LHCN-M2 (cell line): ENCODE data around the gene EVI5L. TPM values are rescaled to one million over a fixed set of nuclear protein-coding genes. Genes with fewer than 3 reads are reported as not detected.
"Not testable (repeated sequence)": the region's sequence is repeated elsewhere in the genome, so short reads cannot be mapped to it uniquely, and the experiment has no call there.

ENCODE experiments used
- DNase-seq: peaks from one replicate; pipeline ENCODE4 v3.0.0-alpha.2; 2012; ENCODE audit warnings: low read depth
- polyA plus RNA-seq: library from polyadenylated mRNA; unstranded; fragments of >200 nt; gene quantifications from one replicate; pipeline ENCODE4 v1.2.1, GENCODE V29; 2012; ENCODE audit warnings: missing spikeins
- total RNA-seq: library from RNA; depleted of rRNA; stranded (reverse); fragments of >200 nt; gene quantifications from 2 replicates; pipeline ENCODE4 v1.2.3, GENCODE V29; 2014; rRNA removed

EVI5L gene
- 19.5 and 21.5 TPM in 2 replicates for total RNA-seq
- 25.1 TPM for polyA plus RNA-seq

DNA sequence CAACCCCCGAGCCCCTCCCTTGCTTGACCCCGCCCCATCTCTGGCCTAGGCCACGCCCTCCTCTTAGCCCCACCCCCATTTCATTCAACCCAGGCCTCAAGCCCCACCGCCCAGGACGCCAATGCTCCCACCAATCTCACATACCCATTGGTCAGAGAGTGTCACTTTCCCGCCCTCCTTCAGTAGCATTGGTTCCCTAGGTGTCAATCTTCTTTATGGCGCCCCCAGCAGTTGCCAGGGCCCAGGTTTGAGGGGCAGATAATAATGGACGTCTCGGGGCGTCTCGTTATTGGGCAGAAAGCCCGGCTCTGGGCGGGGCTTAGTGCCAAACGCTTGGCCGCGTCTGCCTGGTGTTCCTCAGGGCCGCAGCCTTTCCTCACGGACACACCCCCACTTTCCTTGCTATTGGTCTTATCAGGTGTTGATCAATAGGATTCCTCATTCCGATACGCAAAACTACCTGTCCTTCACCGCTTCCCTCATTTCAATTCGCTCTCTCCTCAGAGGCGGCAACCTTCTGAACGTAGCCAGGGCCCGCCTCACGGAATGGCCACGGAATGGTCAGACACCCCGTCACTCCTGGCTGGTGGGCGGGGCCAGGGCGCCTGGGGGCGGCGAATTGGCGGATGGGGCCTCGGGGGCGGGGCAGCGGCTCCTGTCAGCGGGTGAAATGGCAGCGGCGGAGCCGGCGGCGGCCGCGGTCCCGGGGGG, at the start of gene EVI5L:
Gene EVI5L, plus strand, starts transcription at position 658 of the 711 bp plus-strand sequence. CDS start 16,325 bp downstream, outside the sequence.
- DNase-seq = peak; percentile 100

DNA sequence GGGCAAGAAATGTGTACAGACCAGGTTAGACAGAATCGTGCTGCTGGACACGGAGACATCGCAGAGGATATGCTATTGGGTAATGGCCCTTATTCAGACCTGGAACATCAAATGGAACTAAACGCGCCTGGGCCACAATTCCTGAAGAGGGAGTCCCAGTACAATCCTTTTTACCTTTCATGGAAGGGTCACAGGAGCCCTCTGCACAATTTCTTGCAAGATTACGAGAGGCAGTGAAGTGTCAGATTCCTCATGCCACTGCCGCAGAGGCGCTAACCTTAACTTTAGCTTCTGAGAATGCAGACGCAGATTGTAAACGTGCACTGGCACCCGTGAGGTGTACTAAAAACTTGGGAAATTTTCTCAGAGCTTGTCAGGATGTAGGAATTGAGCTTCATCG, 48.9 kb upstream of the EVI5L start:
- DNase-seq = no peak

DNA sequence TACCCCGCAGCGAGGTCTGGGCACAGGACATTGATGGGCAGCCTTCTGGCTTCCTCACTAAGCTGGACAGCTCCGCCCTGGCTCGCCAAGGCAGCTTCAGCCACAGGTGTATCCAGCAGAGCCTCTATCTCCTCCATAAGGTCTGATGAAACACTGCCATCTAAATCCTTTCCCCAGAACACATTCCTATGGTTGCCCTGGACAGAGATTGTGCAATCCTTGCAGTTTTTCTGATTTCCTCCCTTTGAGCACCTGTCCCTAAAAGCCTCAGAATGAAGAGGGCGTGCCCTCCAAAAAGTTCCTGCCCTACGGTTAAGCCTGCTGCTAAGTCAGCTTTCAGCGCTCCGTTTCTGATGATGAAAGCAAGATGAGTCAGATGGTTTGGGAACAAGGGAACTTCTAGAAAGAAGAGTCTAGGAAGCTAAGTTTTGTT, 46.0 kb upstream of the EVI5L start:
- DNase-seq = peak; percentile 74

DNA sequence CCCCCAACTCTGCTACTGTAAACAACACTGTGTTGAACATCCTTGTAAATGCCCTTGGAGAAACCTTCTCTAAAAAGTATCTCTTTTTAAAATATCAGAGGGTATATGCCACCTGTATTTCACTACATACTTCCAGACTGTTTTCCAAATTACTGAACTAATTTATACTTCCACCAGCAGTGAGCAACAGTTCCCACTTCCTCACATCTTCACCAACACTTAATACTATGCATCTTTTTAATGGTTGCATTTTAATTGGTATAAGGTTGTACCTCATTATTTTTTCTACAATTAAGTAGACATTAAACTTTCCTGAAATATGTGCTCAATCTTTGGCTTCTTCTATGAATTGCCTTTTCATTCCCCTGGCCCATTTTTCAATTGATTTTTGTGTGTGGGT, 45.2 kb upstream of the EVI5L start:
- DNase-seq = no peak

DNA sequence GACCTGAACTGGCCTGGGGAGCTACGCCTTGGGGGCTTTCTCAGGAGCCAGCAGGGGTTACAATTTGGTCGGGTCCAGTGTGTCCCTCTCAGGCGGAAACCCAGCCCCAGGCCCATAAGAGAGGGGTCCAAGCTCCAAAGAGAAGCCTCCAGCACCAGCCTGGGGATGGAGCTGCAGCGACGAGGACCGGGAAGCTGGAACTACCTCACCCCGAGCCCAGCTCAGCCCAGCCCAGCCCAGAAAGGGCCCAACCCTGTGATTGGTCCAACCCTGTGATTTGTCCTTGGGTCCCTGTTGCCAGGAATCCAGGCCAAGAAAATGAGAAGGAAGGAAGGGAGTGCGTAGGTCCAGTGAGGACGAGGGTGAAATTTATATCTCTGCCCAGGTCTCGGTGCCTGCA, 42.9 kb upstream of the EVI5L start:
- DNase-seq = no peak

DNA sequence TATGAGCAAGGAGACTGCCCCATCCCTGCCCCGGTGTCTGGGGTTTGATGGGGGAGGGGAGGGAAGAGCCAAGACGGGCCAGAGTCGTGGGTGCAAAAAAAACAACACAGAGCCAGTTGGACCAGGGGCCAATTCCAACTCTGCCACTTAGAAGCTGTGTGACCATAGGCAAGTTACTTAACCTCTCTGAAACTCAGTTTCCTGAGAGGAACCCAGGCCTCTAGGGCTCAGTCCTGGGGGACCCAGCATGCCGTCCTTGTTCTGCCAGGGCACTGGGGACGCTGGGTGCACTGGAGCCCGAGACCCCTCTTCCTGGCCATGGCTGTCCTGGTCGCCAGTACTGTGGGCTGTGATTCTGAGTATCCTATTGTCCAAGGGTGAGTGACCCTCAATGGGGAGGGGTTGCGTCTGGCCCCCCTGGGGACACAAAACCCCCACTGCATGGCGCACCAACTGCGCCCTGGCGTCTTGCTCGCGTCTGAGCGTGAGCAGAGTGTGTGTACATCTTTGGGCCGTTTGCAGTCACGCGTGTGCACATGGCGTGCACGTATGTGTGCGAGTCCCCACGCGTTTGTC, 42.3 kb upstream of the EVI5L start:
- no peak for DNase-seq

DNA sequence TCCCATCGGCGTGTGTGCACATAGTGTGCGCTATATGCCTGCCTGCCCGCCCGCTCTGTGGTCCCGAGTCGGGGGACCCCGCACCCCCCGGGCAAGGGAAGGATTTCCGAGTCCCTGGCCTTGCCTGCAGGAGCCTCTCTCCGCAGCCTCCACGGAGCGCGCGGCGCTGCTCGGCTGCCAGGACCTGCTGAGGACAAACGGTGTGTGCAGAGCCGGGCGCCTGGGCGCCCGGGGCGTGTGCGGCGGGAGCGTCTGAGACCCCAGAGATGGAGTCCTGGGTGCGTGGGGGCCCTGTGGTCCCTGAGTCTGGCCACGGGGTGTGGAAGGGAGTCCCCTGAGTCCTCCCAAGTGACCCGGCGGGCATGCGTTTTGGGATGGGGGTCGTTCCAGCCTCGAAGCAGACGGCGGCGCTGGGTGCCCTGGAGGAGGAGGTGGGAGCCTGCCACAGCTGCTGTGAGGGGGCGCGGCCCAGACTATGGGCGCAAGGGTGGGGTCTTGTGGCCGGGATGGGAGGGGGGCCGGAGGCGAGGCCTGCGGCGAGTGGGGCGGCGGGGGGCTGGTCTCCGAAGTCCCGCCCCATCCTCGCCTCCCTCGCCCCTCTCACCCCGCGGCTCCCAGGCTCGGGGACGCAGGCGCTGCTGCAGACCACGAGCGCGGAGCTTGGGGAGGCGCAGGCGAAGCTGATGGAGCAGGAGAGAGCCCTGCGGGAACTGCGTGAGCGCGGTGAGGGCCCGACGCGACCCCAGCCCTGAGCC, 41.7 kb upstream of the EVI5L start:
- DNase-seq = no peak

DNA sequence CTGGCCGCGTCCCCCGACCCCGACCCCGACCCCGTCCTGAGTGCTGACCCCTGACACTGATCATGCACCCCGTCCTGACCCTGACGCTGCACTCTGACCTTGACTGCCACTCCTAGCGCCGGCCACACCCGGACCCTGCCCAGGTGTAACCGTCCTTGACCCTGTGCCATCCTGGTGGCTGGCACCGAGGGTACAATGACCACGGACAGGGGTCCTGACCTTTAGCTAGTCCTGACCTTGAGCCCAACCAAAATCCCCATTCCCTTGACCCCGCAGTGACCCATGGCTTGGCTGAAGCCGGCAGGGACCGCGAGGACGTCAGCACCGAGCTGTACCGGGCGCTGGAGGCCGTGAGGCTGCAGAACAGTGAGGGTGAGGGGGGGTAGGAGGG, 41.1 kb upstream of the EVI5L start:
- no peak for DNase-seq

DNA sequence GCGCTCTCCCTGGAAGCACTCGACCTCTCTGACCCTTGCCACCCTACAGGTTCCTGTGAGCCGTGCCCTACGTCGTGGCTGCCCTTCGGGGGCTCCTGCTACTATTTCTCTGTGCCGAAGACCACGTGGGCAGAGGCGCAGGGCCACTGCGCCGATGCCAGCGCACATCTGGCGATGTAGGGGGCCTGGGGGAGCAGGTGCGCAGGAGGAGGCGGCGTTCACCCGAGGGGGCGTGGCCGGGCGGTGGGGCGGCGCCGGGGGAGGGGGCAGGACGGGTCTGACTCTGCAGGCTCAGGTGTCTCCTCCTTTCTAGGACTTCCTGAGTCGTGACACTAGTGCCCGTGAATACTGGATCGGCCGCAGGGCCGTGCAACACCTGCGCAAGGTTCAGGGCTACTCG, 40.6 kb upstream of the EVI5L start:
- DNase-seq = no peak

DNA sequence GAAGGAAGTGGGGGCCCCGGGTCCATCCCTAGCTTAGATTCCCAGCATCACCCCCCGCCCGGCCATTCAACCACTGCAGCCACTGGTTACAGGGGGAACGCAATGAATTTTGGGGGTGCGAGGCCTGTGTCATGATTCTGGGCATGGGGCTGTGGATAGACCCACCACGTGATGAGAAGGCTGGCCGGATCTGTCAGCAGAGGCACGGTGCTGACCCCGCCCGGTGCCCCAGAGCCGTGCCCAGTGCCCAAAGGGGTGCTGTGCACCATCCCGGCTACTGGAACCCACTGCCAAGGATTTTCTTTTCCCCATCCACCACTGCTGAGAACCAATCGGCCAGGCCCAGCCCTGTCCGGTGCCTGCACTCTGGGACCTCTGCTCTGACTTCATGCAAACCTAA, 39.6 kb upstream of the EVI5L start:
- DNase-seq = no peak

DNA sequence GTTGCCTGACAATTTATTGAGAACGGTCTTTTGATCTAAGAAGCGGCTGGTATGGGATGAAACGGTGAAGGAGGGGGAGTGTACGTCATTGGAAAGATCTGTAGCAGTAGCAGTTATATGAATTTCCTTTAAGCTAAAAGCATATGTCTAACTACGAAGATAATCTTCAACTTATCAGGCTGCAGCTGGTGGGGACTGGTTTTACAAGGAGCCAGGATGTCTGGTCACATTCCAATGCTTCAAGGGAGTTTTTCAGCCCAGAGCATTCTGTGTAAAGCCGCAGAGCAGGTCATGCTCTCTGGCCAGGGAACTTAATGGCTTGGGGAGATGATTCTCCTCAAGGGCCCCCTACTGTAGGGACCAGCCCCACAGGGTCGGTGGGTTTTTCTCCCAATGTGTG, 37.7 kb upstream of the EVI5L start:
- no peak for DNase-seq

DNA sequence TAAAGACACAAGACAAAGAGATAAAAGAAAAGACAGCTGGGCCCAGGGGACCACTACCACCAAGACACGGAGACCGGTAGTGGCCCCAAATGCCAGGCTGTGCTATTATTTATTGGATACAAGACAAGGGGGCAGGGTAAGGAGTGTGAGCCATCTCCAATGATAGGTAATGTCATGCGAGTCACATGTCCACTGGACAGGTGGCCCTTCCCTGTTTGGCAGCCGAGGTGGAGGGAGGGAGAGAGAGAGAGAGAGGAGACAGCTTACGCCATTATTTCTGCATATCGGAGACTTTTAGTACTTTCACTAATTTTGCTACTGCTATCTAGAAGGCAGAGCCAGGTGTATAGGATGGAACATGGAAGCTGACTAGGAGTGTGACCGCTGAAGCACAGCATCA, 37.3 kb upstream of the EVI5L start:
- DNase-seq = not testable (repeated sequence)

DNA sequence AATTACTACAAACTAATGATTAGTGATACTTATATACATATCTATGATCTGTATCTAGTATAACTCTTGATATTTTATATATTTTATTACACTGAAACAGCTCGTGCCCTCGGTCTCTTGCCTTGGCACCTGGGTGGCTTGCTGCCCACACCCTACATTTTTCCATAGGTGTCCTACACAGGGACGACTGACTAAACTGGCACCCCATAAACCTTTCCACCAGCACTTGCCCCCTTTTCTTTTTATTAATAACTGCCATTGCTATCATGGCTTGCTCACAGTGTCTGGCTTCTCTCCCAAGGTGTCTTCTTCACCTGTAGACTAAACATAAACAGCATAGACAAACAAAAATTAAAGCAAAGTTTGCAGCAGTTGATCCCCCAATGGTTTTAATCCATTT, 36.5 kb upstream of the EVI5L start:
- DNase-seq = no peak

DNA sequence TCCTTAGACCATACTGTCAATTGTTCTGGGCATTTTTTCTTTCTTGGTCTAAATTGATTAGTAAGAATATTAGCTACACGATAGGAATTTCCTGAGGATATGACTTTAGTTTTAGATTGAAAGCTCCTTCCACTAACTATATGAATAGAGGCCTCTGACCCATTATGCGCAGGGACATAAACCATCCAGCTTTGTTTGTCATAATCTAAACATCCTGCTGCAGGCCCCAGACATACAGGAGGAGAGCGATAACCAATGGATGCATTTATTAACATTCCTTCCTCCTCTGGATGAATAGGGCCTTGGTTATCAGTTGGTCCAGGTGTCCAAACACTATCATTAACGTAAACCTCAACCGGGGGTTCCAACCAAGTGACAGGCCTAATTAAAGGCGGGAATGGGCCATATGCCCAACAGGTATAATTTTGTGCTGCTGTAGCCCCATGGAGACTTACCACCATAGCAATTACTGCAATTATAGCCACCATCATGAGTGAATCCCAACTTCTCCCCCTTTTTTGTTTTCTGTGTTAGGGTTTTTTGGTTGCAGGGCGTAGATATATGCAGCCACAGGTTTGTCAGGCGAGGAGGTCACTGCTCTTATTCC, 34.4 kb upstream of the EVI5L start:
- DNase-seq = no peak

DNA sequence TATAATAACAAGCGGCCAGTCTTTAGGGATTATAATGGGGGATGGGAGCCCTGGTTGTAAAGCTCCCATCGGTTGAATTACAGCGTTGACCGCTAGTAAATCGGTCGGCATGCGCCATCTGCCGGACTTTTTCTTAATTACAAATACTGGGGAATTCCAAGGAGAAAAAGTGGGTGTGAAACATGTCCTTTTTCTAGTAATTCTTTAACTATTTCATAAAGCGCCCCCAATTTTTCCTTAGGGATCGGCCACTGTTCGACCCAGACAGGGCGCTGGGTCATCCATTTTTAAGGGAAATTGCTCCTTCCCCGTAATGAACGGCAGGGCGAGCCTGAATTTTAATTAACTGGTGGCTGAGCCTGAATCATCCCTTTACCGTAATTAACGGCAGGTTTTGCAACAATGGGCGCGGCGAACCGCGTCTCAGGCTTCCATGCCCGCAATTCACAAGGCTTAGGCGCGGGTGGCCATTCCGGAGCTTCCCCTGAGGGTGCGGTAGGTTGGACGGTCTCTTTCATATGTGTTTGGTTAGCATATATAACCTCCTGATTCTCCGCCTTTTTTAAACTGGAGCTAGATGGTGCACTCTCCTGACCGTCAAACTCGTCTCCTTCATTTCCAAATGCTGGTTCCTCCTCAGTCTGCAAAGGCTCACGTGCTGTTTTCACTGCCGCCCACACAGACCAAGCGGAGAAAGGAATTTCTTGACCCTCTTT, 30.2 kb upstream of the EVI5L start:
- peak; percentile 64 for DNase-seq

DNA sequence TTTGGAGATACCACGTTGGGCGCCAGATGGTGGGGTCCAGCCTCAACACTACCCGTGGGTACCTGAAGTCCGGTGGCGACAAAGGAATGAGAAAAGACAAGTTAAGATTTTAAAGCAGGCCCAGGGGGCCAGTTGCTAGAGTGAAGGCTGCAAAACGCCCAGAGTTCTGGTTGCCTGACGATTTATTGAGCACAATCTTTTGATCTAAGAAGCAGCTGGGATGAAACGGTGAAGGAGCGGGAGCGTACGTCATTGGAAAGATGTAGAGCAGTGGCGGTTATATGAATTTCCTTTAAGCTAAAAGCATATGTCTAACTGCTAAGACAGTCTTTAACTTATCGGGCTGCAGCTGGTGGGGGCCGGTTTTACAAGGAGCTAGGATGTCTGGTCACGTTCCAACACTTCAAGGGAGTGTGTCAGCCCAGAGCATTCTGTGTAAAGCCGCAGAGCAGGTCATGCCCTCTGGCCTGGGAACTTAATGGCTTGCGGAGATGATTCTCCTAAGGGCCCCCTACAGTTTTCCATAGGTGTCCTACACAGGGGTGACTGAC, 28.9 kb upstream of the EVI5L start:
- no peak for DNase-seq

DNA sequence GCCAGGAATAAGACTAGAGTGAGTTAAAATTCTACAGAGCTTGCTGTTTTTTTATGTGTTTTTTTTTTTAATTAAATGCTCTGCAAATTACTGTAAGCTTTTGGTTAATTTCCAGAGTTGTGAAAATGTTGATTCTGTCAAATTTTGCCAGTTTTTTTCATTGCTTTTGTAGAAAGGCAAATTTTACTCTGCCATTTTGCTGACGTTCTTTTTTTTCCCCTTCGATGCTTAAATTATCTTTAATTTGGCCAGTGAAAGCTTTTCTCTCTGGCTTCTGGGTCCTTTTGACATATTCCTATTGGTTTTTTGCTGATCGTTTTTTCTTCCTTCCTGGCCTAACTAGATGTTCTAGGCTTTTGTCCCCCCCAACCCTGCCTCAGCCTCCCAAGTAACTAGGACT, 23.8 kb upstream of the EVI5L start:
- DNase-seq = no peak

DNA sequence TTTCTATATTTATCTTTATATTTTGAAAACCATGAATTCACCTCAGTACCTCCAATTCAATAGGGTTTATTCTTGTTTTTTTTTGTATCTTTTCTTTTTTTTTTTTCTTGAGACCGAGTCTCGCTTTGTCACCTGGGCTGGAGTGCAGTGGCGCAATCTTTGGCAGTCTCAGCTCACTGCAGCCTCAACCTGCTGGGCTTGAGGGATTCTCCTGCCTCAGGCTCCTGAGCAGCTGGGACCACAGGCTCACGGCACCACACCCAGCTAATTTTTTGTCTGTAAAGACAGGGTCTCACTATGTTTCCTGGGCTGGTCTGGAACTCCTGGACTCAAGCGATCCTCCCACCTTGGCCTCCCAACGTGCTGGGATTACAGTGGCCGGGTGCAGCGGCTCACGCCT, 23.1 kb upstream of the EVI5L start:
- no peak for DNase-seq

DNA sequence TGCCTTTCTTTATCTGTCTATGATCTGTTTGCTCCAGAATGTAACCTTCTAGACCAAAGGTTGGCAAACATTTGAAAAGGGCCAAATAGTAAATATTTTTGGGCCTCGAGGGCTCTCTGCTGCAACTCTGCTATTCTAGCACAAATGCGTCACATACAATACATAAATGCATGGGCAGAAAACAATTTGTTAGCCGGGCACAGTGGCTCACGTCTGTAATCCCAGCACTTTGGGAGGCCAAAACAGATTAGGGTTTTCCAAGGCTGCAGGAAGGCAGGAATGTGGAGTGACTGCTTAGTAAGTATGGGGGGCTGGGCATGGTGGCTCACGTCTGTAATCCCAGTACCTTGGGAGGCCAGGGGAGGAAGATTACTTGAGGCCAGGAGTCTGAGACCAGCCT, 21.9 kb upstream of the EVI5L start:
- DNase-seq = no peak

DNA sequence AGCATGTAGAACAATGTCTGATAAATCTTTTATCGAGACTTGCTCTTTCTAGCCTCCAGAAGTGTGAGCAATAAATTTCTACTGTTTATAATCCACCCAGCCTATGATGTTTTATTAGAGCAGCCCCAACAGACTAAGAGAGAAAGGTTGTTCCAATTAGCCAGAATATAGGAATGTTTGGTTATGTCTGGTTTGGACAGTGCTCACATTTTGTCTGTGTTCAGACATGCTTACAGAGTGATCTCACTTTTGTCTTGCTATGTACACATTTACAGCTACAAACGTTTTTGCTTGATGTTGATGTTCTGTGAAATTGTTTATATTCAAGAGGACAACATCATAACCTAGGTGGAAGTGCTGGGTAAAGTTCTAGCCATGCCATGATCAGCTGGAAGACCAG, 18.0 kb upstream of the EVI5L start:
- DNase-seq = no peak

DNA sequence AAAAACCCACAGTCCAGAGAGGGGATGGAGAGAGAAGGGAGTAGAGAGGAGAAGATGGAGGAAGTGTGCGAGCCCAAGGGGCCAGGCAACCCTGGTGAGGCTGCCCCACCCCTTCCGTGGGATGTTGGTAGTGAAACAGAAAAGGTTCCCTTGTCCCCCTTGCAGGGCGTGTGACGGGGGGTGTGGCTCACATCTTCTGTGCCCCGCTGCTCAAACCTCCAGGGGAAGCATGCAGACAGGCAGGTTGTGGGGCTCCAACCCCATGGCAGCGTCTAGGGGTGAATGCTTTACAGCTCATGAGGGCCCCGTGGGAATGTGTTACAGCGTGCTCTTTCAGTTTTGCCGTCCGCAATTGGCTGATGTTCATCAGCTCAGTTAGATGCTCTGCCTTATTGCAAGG, 14.7 kb upstream of the EVI5L start:
- DNase-seq = no peak
